ENCODE measurements around the gene ARSG.

The ARSG gene

GRCh38 chr17:68456339-68457167, 165.3 kb downstream of the ARSG start:
- TF ChIP-seq CTCF (conservative IDR thresholded peaks at IDR 0.05; ENCODE audit: low read depth, low read length): no peak
- Histone ChIP-seq H3K79me2 (ENCODE audit: insufficient read depth, low read depth) (peaks cover 5% of the 10 kb centered on the region; the same call in 1 of the 2 replicates), H4K20me1 (ENCODE audit: insufficient read depth) (no peaks in the 10 kb centered on the region), H3K9ac (peak overlapping the region; percentile 59), H3K27me3 (ENCODE audit: insufficient read depth, low read depth) (no peaks in the 10 kb centered on the region), H3K27ac (peak overlapping the region; percentile 14; the same call in 1 of the 2 replicates), H3K4me3 (IDR thresholded peaks at IDR 0.05; ENCODE audit: insufficient read depth, low read depth, low read length) (no peak overlapping the region), H3K36me3 (ENCODE audit: insufficient read depth) (no peaks in the 10 kb centered on the region), H3K4me2 (peak overlapping the region; percentile 93), H3K4me1 (ENCODE audit: low read depth, poor library complexity, severe bottlenecking) (peaks cover 51% of the 10 kb centered on the region), H2AFZ (ENCODE audit: low read depth) (peak overlapping the region; percentile 64)

- Histone ChIP-seq H3K4me3 (IDR thresholded peaks at IDR 0.05; ENCODE audit: insufficient read depth, low read depth, low read length) (no peak within 1 kb of the TSS), H3K36me3 (ENCODE audit: insufficient read depth) (no peaks in the 10 kb centered on the region), H4K20me1 (ENCODE audit: insufficient read depth) (no peaks in the 10 kb centered on the region), H3K4me1 (ENCODE audit: low read depth, poor library complexity, severe bottlenecking) (peaks cover 57% of the 10 kb centered on the region), H3K27ac (peak within 1 kb of the TSS; percentile 67; the same call in 1 of the 2 replicates), H3K79me2 (ENCODE audit: insufficient read depth, low read depth) (peaks cover 5% of the 10 kb centered on the region; the same call in 1 of the 2 replicates), H3K4me2 (peak within 1 kb of the TSS; percentile 93), H2AFZ (ENCODE audit: low read depth) (peak within 1 kb of the TSS; percentile 64), H3K27me3 (ENCODE audit: insufficient read depth, low read depth) (no peaks in the 10 kb centered on the region), H3K9ac (peak within 1 kb of the TSS; percentile 59)
- no peak for TF ChIP-seq CTCF (conservative IDR thresholded peaks at IDR 0.05; ENCODE audit: low read depth, low read length)
These were observed 165.9 kb downstream of the ARSG start, which contains the start of gene WIPI1 for GRCh38 chr17:68457168-68457538. Gene WIPI1 (minus strand): TSS chr17:68457496. CDS start chr17:68457421, 75 bp downstream.

GRCh38 chr17:68457539-68458259, 166.4 kb downstream of the ARSG start:
- peaks cover 63% of the 10 kb centered on the region for H3K4me1 ChIP-seq (ENCODE audit: low read depth, poor library complexity, severe bottlenecking)
- H3K9ac ChIP-seq: peak overlapping the region; percentile 39; the same call in 1 of the 2 replicates
- TF ChIP-seq CTCF (conservative IDR thresholded peaks at IDR 0.05; ENCODE audit: low read depth, low read length): no peak
- H3K36me3 ChIP-seq (ENCODE audit: insufficient read depth): no peaks in the 10 kb centered on the region
- H3K79me2 ChIP-seq (ENCODE audit: insufficient read depth, low read depth): peaks cover 5% of the 10 kb centered on the region; the same call in 1 of the 2 replicates
- H3K27ac ChIP-seq: peak overlapping the region; percentile 67; the same call in 1 of the 2 replicates
- H4K20me1 ChIP-seq (ENCODE audit: insufficient read depth): no peaks in the 10 kb centered on the region
- no peak overlapping the region for H3K4me3 ChIP-seq (IDR thresholded peaks at IDR 0.05; ENCODE audit: insufficient read depth, low read depth, low read length)
- peak overlapping the region; percentile 18; the same call in 1 of the 2 replicates for H2AFZ ChIP-seq (ENCODE audit: low read depth)
- no peaks in the 10 kb centered on the region for H3K27me3 ChIP-seq (ENCODE audit: insufficient read depth, low read depth)
- H3K4me2 ChIP-seq: peak overlapping the region; percentile 68

- Histone ChIP-seq H3K79me2 (ENCODE audit: insufficient read depth, low read depth) (peaks cover 5% of the 10 kb centered on the region; the same call in 1 of the 2 replicates), H3K9ac (peak overlapping the region; percentile 39; the same call in 1 of the 2 replicates), H3K27ac (peak overlapping the region; percentile 67; the same call in 1 of the 2 replicates), H3K27me3 (ENCODE audit: insufficient read depth, low read depth) (no peaks in the 10 kb centered on the region), H4K20me1 (ENCODE audit: insufficient read depth) (no peaks in the 10 kb centered on the region), H3K36me3 (ENCODE audit: insufficient read depth) (no peaks in the 10 kb centered on the region), H3K4me3 (IDR thresholded peaks at IDR 0.05; ENCODE audit: insufficient read depth, low read depth, low read length) (no peak overlapping the region), H3K4me1 (ENCODE audit: low read depth, poor library complexity, severe bottlenecking) (peaks cover 70% of the 10 kb centered on the region), H3K4me2 (peak overlapping the region; percentile 68), H2AFZ (ENCODE audit: low read depth) (peak overlapping the region; percentile 34; the same call in 1 of the 2 replicates)
- TF ChIP-seq CTCF (conservative IDR thresholded peaks at IDR 0.05; ENCODE audit: low read depth, low read length): no peak
These were observed 167.2 kb downstream of the ARSG start for GRCh38 chr17:68458260-68459036.
